MCF 10A (cell line): ENCODE measurements around the gene OOSP3. TPM values are rescaled to one million over a fixed set of nuclear protein-coding genes. Genes with fewer than 3 reads are reported as not detected.

ENCODE experiments used
- Bru-seq: library from RNA; stranded (reverse); fragments of 400-500 nt; gene quantifications from one replicate; lab custom pipeline; 2021; lab: Mats Ljungman, UMichigan
- BruChase-seq, 2 experiments: library from RNA; stranded (reverse); fragments of 400-500 nt; gene quantifications; one replicate each; lab custom pipeline; 2021; lab: Mats Ljungman, UMichigan
- BruUV-seq: library from RNA; stranded (reverse); fragments of 400-500 nt; replicated peaks from 2 replicates; lab custom pipeline; 2021; lab: Mats Ljungman, UMichigan
- CTCF ChIA-PET: fragments of 300-600 bp; sonication (Branson Sonifier 250); formaldehyde crosslinking; extraction: SDS; loops from one replicate; lab custom pipeline; 2021; ENCODE audit warnings: antibody characterized with exemption, inconsistent platforms; lab: Yijun Ruan, JAX
- POLR2A ChIA-PET: fragments of 300-600, 350-650 bp; sonication (Branson Sonifier 250); formaldehyde crosslinking; extraction: SDS; loops from one replicate; lab custom pipeline; 2020; ENCODE audit warnings: antibody characterized with exemption, inconsistent platforms; lab: Yijun Ruan, JAX
- DNase-seq: peaks from one replicate; pipeline ENCODE4 v3.0.0-alpha.2; 2018; ENCODE audit not compliant: unreplicated experiment
- H3K27ac Mint-ChIP-seq: one replicate; pipeline ENCODE4 v1.8.0; 2022; ENCODE audit warnings: mild to moderate bottlenecking, low read depth, mixed read lengths; ENCODE audit not compliant: unreplicated experiment
- H3K27me3 Mint-ChIP-seq: one replicate; pipeline ENCODE4 v1.8.0; 2022; ENCODE audit warnings: mixed read lengths; ENCODE audit not compliant: insufficient read depth, unreplicated experiment
- H3K36me3 Mint-ChIP-seq: one replicate; pipeline ENCODE4 v1.8.0; 2022; ENCODE audit warnings: mild to moderate bottlenecking, moderate library complexity, mixed read lengths; ENCODE audit not compliant: insufficient read depth, unreplicated experiment
- H3K4me1 Mint-ChIP-seq: one replicate; pipeline ENCODE4 v1.8.0; 2022; ENCODE audit warnings: mixed read lengths; ENCODE audit not compliant: insufficient read depth, unreplicated experiment
- H3K4me3 Mint-ChIP-seq: one replicate; pipeline ENCODE4 v1.8.0; 2022; ENCODE audit warnings: mild to moderate bottlenecking, moderate library complexity, mixed read lengths; ENCODE audit not compliant: unreplicated experiment
- H3K9me3 Mint-ChIP-seq: one replicate; pipeline ENCODE4 v1.8.0; 2022; ENCODE audit warnings: mixed read lengths; ENCODE audit not compliant: unreplicated experiment
- CTCF ChIP-seq: fragments of 200-600 bp; IDR thresholded peaks from one replicate; pipeline ENCODE4 v1.8.0; 2022; ENCODE audit warnings: antibody characterized with exemption, mild to moderate bottlenecking; ENCODE audit not compliant: unreplicated experiment
- intact Hi-C: fragments of 100-400 bp; cut with micrococcal nuclease; formaldehyde crosslinking; loops from 2 replicates; pipeline ENCODE4 v1.14.1; 2022
- long read RNA-seq: library from polyadenylated mRNA; stranded (forward); transcript quantifications from one replicate; pipeline ENCODE4 v2.0.0, GENCODE V29; 2022
- total RNA-seq: library from RNA; stranded (reverse); gene quantifications from 2 replicates; pipeline ENCODE4 v1.2.3, GENCODE V29; 2022

Gene OOSP3, protein sequence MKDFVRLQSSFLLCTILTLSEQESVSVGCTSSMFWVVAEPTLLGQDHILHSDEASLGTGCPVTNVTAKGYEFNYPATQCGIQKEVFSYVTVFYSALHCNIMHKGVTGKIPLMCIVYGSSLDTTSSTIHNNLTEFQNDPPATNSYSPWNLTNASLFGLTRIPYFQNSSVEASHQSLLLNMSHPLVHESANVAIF
- total RNA-seq (not detected in 2 replicates), Bru-seq, nascent RNA (percentile 19 among the genes with signal in this experiment), BruChase-seq, experiment 1, labeled RNA remaining after a 6-hour chase (percentile 15 among the genes with signal in this experiment), BruChase-seq, experiment 2, labeled RNA remaining after a 2-hour chase (percentile 25 among the genes with signal in this experiment)
- long read RNA-seq, partial matches to known transcripts, result 0 of 1 reads
- long read RNA-seq, other reads (novel, unspliced or antisense), result 1 of 1 reads

GRCh38 chr11:59878575-59878974 lies at the start of gene OOSP3:
Gene OOSP3 (plus strand): TSS chr11:59878782. CDS start chr11:59878809, 27 bp downstream.
- POLR2A ChIA-PET, result no interaction called here
- CTCF ChIA-PET, result no interaction called here
- H3K27me3 Mint-ChIP-seq, result no peaks in the 10 kb centered on the region
- H3K9me3 Mint-ChIP-seq, result no peaks in the 10 kb centered on the region
- no peaks in the 10 kb centered on the region for H3K4me1 Mint-ChIP-seq
- intact Hi-C loops, result no loop called here
- H3K27ac Mint-ChIP-seq, result peak within 1 kb of the TSS; percentile 50
- H3K36me3 Mint-ChIP-seq, result no peaks in the 10 kb centered on the region
- no peak for TF ChIP-seq CTCF
- no peak for DNase-seq
- no peak within 1 kb of the TSS for H3K4me3 Mint-ChIP-seq
- no TSS peak for BruUV-seq

GRCh38 chr11:59829358-59829757 lies 49.2 kb upstream of the OOSP3 start:
- H3K4me3 Mint-ChIP-seq, result no peak overlapping the region
- TF ChIP-seq CTCF, result no peak
- ChIA-PET POLR2A (no interaction called here), CTCF (interaction anchor here (0.6 to 2.4 kb wide), 6 partner anchors 29 to 421 kb away, joined by 3 to 8 read pairs (median 3); no protein-coding TSS in a partner anchor)
- intact Hi-C loops, result no loop called here
- no peaks in the 10 kb centered on the region for H3K27me3 Mint-ChIP-seq
- H3K9me3 Mint-ChIP-seq, result no peaks in the 10 kb centered on the region
- no TSS peak for BruUV-seq
- DNase-seq, result no peak
- no peak overlapping the region for H3K27ac Mint-ChIP-seq
- no peaks in the 10 kb centered on the region for H3K4me1 Mint-ChIP-seq
- H3K36me3 Mint-ChIP-seq, result no peaks in the 10 kb centered on the region

GRCh38 chr11:59833602-59834001 lies 45.0 kb upstream of the OOSP3 start:
- Mint-ChIP-seq H3K27ac (no peak overlapping the region), H3K4me1 (no peaks in the 10 kb centered on the region), H3K36me3 (no peaks in the 10 kb centered on the region), H3K9me3 (no peaks in the 10 kb centered on the region), H3K27me3 (no peaks in the 10 kb centered on the region), H3K4me3 (no peak overlapping the region)
- no peak for DNase-seq
- ChIA-PET POLR2A (no interaction called here), CTCF (no interaction called here)
- no TSS peak for BruUV-seq
- no peak for TF ChIP-seq CTCF
- intact Hi-C loops, result no loop called here

GRCh38 chr11:59839615-59840014 lies 39.0 kb upstream of the OOSP3 start:
- Mint-ChIP-seq H3K4me3 (no peak overlapping the region), H3K27me3 (no peaks in the 10 kb centered on the region), H3K9me3 (no peaks in the 10 kb centered on the region), H3K27ac (no peak overlapping the region), H3K4me1 (no peaks in the 10 kb centered on the region), H3K36me3 (no peaks in the 10 kb centered on the region)
- BruUV-seq, result no TSS peak
- CTCF ChIA-PET, result no interaction called here
- DNase-seq, result no peak
- no peak for TF ChIP-seq CTCF
- POLR2A ChIA-PET, result no interaction called here
- intact Hi-C loops, result no loop called here
